ENCODE results near the gene OCA2. TPM values are rescaled to one million over a fixed set of nuclear protein-coding genes. Genes with fewer than 3 reads are reported as not detected.
A peak's percentile ranks its signal among the peaks of the same experiment; 100 is the strongest.

OCA2 gene
- total RNA-seq, 1 experiment from 2014 or later: 0.13 TPM

DNA sequence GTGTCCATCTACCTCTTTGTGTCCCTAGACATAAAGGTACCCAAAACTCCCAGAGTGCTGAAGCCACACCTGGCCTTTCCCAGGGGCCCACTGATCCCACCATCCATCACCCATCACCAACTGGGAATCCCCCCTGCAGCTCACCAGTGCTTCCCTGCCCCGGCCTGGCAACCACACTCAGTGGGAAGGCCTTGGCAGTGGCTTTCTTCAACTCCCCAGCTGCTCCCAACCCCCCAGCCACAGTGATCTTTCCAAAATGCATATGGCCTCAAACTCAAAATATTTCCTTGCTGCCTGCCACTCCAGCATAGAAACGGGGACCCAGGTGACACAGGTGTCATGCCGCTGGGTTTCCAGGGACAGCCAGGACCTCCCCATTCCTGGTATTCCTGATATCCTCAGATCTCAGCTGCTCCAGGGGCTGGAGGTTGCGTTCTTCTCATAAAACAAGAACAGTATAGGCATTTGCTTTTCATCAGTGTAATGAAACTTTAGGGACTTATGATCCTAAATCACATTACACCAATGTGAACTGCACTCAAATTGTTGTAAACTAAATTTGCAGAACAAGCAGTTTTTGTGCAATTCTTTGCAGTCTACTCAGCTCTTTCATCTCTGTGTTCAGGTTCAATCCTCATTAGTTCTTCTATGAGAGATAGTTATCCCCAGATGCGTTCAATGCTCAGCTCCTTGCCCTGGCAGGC, 1.3 kb downstream of the OCA2 start:
- H3K36me3 ChIP-seq (ENCODE audit: control insufficient read depth, insufficient read depth, low read length): no peaks in the 10 kb centered on the region
- no TSS peak for BruUV-seq (replicated peaks)
- ATAC-seq: no peak
- H3K4me1 ChIP-seq (ENCODE audit: control insufficient read depth, insufficient read depth, low read length): peaks cover 7% of the 10 kb centered on the region; the same call in 1 of the 2 replicates
- ChIA-PET POLR2A (no interaction called here), CTCF (no interaction called here)
- H3K27ac ChIP-seq (ENCODE audit: low read length): no peak overlapping the region
- H3K4me3 ChIP-seq (ENCODE audit: low read depth in 2 of 2, low read length in 2 of 2): no peak overlapping the region
- H3K9me3 ChIP-seq (ENCODE audit: control insufficient read depth, insufficient read depth, low read depth, low read length): no peaks in the 10 kb centered on the region
- in situ Hi-C loops (cut with HindIII; ENCODE audit: low pct_unique_long_range_greater_than_20kb, low sequenced_read_pairs): no loop called here
- no peak for DNase-seq (ENCODE audit: low read depth, low spot score)
- H3K27me3 ChIP-seq (ENCODE audit: control insufficient read depth, insufficient read depth, low read length): no peaks in the 10 kb centered on the region
- intact Hi-C loops (cut with micrococcal nuclease; ENCODE audit: unreplicated experiment): no loop called here
- TF ChIP-seq TCF7L2 (IDR thresholded peaks at IDR 0.05; ENCODE audit: low read depth, low read length) (no peak), SIN3A (IDR thresholded peaks at IDR 0.05; ENCODE audit: borderline replicate concordance, insufficient read depth, low read depth, low read length) (no peak), POLR2AphosphoS5 (IDR thresholded peaks at IDR 0.05; ENCODE audit: low read depth, low read length) (no peak)
- TF ChIP-seq, protein P1, sequence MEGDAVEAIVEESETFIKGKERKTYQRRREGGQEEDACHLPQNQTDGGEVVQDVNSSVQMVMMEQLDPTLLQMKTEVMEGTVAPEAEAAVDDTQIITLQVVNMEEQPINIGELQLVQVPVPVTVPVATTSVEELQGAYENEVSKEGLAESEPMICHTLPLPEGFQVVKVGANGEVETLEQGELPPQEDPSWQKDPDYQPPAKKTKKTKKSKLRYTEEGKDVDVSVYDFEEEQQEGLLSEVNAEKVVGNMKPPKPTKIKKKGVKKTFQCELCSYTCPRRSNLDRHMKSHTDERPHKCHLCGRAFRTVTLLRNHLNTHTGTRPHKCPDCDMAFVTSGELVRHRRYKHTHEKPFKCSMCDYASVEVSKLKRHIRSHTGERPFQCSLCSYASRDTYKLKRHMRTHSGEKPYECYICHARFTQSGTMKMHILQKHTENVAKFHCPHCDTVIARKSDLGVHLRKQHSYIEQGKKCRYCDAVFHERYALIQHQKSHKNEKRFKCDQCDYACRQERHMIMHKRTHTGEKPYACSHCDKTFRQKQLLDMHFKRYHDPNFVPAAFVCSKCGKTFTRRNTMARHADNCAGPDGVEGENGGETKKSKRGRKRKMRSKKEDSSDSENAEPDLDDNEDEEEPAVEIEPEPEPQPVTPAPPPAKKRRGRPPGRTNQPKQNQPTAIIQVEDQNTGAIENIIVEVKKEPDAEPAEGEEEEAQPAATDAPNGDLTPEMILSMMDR (IDR thresholded peaks at IDR 0.05): no peak
- TF ChIP-seq, protein P2, sequence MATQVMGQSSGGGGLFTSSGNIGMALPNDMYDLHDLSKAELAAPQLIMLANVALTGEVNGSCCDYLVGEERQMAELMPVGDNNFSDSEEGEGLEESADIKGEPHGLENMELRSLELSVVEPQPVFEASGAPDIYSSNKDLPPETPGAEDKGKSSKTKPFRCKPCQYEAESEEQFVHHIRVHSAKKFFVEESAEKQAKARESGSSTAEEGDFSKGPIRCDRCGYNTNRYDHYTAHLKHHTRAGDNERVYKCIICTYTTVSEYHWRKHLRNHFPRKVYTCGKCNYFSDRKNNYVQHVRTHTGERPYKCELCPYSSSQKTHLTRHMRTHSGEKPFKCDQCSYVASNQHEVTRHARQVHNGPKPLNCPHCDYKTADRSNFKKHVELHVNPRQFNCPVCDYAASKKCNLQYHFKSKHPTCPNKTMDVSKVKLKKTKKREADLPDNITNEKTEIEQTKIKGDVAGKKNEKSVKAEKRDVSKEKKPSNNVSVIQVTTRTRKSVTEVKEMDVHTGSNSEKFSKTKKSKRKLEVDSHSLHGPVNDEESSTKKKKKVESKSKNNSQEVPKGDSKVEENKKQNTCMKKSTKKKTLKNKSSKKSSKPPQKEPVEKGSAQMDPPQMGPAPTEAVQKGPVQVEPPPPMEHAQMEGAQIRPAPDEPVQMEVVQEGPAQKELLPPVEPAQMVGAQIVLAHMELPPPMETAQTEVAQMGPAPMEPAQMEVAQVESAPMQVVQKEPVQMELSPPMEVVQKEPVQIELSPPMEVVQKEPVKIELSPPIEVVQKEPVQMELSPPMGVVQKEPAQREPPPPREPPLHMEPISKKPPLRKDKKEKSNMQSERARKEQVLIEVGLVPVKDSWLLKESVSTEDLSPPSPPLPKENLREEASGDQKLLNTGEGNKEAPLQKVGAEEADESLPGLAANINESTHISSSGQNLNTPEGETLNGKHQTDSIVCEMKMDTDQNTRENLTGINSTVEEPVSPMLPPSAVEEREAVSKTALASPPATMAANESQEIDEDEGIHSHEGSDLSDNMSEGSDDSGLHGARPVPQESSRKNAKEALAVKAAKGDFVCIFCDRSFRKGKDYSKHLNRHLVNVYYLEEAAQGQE (IDR thresholded peaks at IDR 0.05; ENCODE audit: insufficient read depth in 1 of 2, low read depth in 2 of 2, low read length in 1 of 2): no peak

DNA sequence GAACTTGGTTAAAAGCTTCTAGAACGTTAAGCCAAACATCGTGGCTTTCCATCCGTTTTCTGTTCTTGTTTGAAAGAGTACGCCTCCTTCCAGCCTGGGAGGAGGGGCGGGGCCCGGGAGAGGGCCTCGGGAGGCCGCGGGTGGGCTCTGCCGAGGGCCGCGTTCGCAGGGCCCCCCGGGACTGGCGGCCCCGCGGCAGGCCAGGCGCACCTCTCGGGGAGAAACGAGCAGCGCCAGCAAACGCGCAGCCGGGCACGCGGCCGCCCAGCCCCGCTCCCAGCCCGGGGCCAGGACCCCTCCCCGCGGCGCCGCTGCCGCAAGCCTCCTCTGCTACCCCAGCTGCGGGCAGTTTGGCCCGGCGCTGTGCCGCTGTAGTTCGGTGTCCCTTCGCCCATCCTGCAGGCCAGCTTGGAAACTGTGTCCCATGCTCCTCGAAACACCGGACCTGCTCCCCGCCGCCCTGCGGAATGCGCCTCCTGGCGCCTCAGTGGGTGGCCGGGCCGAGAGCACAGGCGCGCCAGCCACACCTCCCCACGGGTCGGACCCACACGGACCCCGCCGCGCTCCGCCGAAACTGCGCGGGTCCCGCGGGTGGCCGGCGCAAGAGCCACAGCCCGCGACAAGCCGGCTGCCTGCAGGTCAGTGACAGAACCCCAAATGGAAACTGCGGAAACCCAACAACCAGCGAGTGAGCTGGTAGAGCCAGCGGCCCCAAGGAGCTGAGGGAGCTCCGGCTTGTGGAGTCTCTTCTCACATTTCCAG, 2.3 kb downstream of the OCA2 start:
- ChIA-PET CTCF (no interaction called here), POLR2A (no interaction called here)
- BruUV-seq (replicated peaks): no TSS peak
- intact Hi-C loops (cut with micrococcal nuclease; ENCODE audit: unreplicated experiment) (no loop called here), in situ Hi-C loops (cut with HindIII; ENCODE audit: low pct_unique_long_range_greater_than_20kb, low sequenced_read_pairs) (no loop called here)
- no peaks in the 10 kb centered on the region for H3K9me3 ChIP-seq (ENCODE audit: control insufficient read depth, insufficient read depth, low read depth, low read length)
- ATAC-seq (no peak), DNase-seq (ENCODE audit: low read depth, low spot score) (no peak)
- no peaks in the 10 kb centered on the region for H3K27me3 ChIP-seq (ENCODE audit: control insufficient read depth, insufficient read depth, low read length)
- H3K4me1 ChIP-seq (ENCODE audit: control insufficient read depth, insufficient read depth, low read length): peaks cover 7% of the 10 kb centered on the region; the same call in 1 of the 2 replicates
- TF ChIP-seq TCF7L2 (IDR thresholded peaks at IDR 0.05; ENCODE audit: low read depth, low read length): no peak
- TF ChIP-seq, protein P2 (IDR thresholded peaks at IDR 0.05; ENCODE audit: insufficient read depth in 1 of 2, low read depth in 2 of 2, low read length in 1 of 2): no peak
- no peak for TF ChIP-seq POLR2AphosphoS5 (IDR thresholded peaks at IDR 0.05; ENCODE audit: low read depth, low read length)
- TF ChIP-seq, protein P1 (IDR thresholded peaks at IDR 0.05): no peak
- TF ChIP-seq SIN3A (IDR thresholded peaks at IDR 0.05; ENCODE audit: borderline replicate concordance, insufficient read depth, low read depth, low read length): no peak
- H3K36me3 ChIP-seq (ENCODE audit: control insufficient read depth, insufficient read depth, low read length): no peaks in the 10 kb centered on the region
- peak overlapping the region; percentile 42 to 72 for H3K4me3 ChIP-seq (ENCODE audit: low read depth in 2 of 2, low read length in 2 of 2)
- no peak overlapping the region; the same call in 1 of the 2 replicates for H3K27ac ChIP-seq (ENCODE audit: low read length)

All from Panc1 (cell line).